ENCODE results near the gene PHF21A. TPM values are rescaled to one million over a fixed set of nuclear protein-coding genes. Genes with fewer than 3 reads are reported as not detected.
A peak's percentile ranks its signal among the peaks of the same experiment; 100 is the strongest.

Gene PHF21A
- total and polyA plus RNA-seq, 2 experiments from 2014 or later: 42.1 to 55.6 TPM

DNA sequence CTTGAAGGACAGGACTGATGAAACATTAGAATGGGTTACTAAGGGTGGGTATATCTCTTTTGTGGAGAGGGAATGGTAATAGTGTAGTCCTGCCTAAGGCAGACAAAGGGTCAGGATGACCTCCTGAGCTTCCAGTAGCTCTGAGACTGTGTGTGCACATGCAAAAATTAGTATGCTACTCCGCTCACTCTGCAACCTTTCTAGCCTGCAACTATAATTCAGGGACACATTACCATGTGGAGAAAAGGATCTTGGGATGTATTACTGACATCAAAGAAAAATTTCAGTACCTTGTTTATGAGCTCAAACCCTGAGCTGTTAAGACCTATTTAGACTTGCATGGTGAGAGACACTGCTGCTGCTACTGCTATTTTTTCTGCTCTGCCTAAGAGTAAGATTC is 173.4 kb downstream of the PHF21A start:
- Histone ChIP-seq H3K4me3 (no peak overlapping the region), H3K27ac (peak overlapping the region; percentile 92), H3K36me3 (peaks cover 64% of the 10 kb centered on the region), H3K27me3 (no peaks in the 10 kb centered on the region), H3K9me3 (ENCODE audit: low read depth) (no peaks in the 10 kb centered on the region), H3K4me1 (ENCODE audit: low read depth) (peaks cover 24% of the 10 kb centered on the region)
- TF ChIP-seq, protein P1, sequence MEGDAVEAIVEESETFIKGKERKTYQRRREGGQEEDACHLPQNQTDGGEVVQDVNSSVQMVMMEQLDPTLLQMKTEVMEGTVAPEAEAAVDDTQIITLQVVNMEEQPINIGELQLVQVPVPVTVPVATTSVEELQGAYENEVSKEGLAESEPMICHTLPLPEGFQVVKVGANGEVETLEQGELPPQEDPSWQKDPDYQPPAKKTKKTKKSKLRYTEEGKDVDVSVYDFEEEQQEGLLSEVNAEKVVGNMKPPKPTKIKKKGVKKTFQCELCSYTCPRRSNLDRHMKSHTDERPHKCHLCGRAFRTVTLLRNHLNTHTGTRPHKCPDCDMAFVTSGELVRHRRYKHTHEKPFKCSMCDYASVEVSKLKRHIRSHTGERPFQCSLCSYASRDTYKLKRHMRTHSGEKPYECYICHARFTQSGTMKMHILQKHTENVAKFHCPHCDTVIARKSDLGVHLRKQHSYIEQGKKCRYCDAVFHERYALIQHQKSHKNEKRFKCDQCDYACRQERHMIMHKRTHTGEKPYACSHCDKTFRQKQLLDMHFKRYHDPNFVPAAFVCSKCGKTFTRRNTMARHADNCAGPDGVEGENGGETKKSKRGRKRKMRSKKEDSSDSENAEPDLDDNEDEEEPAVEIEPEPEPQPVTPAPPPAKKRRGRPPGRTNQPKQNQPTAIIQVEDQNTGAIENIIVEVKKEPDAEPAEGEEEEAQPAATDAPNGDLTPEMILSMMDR (IDR thresholded peaks at IDR 0.05; ENCODE audit: low read depth, low read length): no peak
- DNase-seq (ENCODE audit: low read depth in 1 of 2, low spot score in 1 of 2): no peak

GRCh38 chr11:45945397-45945999 is 175.8 kb downstream of the PHF21A start:
- H3K27me3 ChIP-seq: no peaks in the 10 kb centered on the region
- DNase-seq (ENCODE audit: low read depth in 1 of 2, low spot score in 1 of 2): peak in 1 of 2 donors; percentile 71
- peaks cover 24% of the 10 kb centered on the region for H3K4me1 ChIP-seq (ENCODE audit: low read depth)
- no peaks in the 10 kb centered on the region for H3K9me3 ChIP-seq (ENCODE audit: low read depth)
- H3K27ac ChIP-seq: peak overlapping the region; percentile 92
- TF ChIP-seq, protein P1 (IDR thresholded peaks at IDR 0.05; ENCODE audit: low read depth, low read length): no peak
- peaks cover 51% of the 10 kb centered on the region for H3K36me3 ChIP-seq
- H3K4me3 ChIP-seq: no peak overlapping the region

DNA sequence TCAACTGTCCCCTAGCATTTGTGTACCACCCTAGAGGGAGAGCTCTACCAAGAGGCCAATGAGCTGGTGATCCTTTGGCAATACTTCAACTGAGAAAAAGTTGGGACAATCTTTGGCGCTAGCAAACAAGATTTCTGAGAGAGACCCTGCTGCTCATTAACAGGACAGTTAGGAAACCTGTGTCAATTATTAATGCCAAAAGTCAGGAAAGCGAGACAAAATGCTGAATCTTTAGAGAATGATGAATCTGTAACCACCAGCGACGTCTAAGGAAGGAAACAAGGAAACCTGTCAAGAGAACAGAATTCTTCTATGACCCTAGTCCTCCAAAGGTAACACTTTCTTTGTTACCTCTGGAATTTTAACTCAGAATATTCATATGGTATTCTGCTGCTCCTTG is 178.9 kb downstream of the PHF21A start:
- peaks cover 24% of the 10 kb centered on the region for H3K4me1 ChIP-seq (ENCODE audit: low read depth)
- TF ChIP-seq, protein P1 (IDR thresholded peaks at IDR 0.05; ENCODE audit: low read depth, low read length): no peak
- H3K27ac ChIP-seq: no peak overlapping the region
- no peak overlapping the region for H3K4me3 ChIP-seq
- no peaks in the 10 kb centered on the region for H3K27me3 ChIP-seq
- no peak for DNase-seq (ENCODE audit: low read depth in 1 of 2, low spot score in 1 of 2)
- peaks cover 33% of the 10 kb centered on the region for H3K36me3 ChIP-seq
- H3K9me3 ChIP-seq (ENCODE audit: low read depth): no peaks in the 10 kb centered on the region

DNA sequence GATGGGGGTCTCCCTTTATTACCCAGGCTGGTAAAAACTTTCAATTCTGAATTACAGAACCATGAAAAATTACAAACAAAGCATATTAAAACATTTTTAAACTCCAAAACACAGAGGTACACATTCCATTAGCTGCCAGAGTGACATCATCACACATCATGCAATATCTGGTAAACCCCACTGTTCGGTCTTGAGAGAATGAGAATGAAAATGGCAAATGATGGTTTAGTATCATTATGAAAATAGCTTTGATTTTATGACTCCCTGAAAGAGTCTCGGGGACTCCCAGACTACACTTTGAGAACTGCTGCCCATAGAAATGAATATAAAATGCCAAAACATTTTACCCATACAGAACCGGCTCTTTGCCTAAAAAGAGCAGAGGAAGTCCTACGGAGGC is 180.0 kb downstream of the PHF21A start:
- Histone ChIP-seq H3K36me3 (peaks cover 29% of the 10 kb centered on the region), H3K27me3 (no peaks in the 10 kb centered on the region)

DNA sequence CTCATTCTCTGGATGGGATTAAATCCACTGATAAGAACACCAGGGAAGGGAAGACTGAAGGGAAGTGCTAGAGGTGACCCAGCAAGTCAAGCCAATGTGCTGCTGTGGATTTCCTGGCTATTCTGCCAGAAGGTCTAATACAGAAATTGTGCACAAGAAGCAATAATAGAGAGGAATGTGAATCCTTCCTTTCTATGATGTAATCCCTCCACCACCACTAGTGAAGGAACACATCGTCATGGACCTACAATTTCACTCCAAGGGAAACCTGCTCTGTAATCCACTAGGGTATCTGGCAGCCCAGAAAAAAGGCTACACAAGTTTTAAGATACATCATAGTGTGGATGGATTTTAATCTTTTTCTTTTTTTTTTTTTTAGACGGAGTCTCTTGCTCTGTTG is 181.4 kb downstream of the PHF21A start:
- H3K36me3 ChIP-seq: peaks cover 42% of the 10 kb centered on the region
- H3K4me1 ChIP-seq (ENCODE audit: low read depth): peaks cover 7% of the 10 kb centered on the region
- H3K4me3 ChIP-seq: no peak overlapping the region
- no peaks in the 10 kb centered on the region for H3K9me3 ChIP-seq (ENCODE audit: low read depth)
- no peak overlapping the region for H3K27ac ChIP-seq
- TF ChIP-seq, protein P1 (IDR thresholded peaks at IDR 0.05; ENCODE audit: low read depth, low read length): no peak
- DNase-seq (ENCODE audit: low read depth in 1 of 2, low spot score in 1 of 2): peak in 1 of 2 donors; percentile 27
- H3K27me3 ChIP-seq: no peaks in the 10 kb centered on the region

More for the DNA sequence above, 180.0 kb downstream of the PHF21A start:
- Histone ChIP-seq H3K9me3 (ENCODE audit: low read depth) (no peaks in the 10 kb centered on the region), H3K27ac (no peak overlapping the region), H3K4me3 (no peak overlapping the region), H3K4me1 (ENCODE audit: low read depth) (peaks cover 19% of the 10 kb centered on the region)
- DNase-seq (ENCODE audit: low read depth in 1 of 2, low spot score in 1 of 2): no peak
- TF ChIP-seq, protein P1 (IDR thresholded peaks at IDR 0.05; ENCODE audit: low read depth, low read length): no peak

Data from cardiac muscle cell (in vitro differentiated cells and primary cell).